ENCODE measurements around the gene DEPP1.

DEPP1 gene

GRCh38 chr10:44962870-44963738, 15.5 kb downstream of the DEPP1 start:
- peak overlapping the region; percentile 69 for H3K9ac ChIP-seq
- H3K4me3 ChIP-seq = peak overlapping the region; percentile 45
- peak overlapping the region; percentile 85 for H3K27ac ChIP-seq

GRCh38 chr10:44961931-44962750, 16.5 kb downstream of the DEPP1 start:
- H3K9me3 ChIP-seq = no peaks in the 10 kb centered on the region
- peaks cover 91% of the 10 kb centered on the region for H3K4me1 ChIP-seq
- H3K36me3 ChIP-seq = no peaks in the 10 kb centered on the region
- peak overlapping the region; percentile 69; the same call in 1 of the 2 replicates for H3K9ac ChIP-seq
- no peak for TF ChIP-seq Cebpa-rat (IDR thresholded peaks at IDR 0.05)
- no peak overlapping the region for H3K4me3 ChIP-seq
- no peaks in the 10 kb centered on the region for H3K27me3 ChIP-seq
- H3K27ac ChIP-seq = peak overlapping the region; percentile 85
- no peaks in the 10 kb centered on the region for H4K20me1 ChIP-seq
- H3K4me2 ChIP-seq = peak overlapping the region; percentile 98

More at GRCh38 chr10:44962870-44963738, 15.5 kb downstream of the DEPP1 start:
- H3K4me1 ChIP-seq = peaks cover 93% of the 10 kb centered on the region
- no peaks in the 10 kb centered on the region for H4K20me1 ChIP-seq
- peak overlapping the region; percentile 98 for H3K4me2 ChIP-seq
- H3K36me3 ChIP-seq = no peaks in the 10 kb centered on the region
- no peaks in the 10 kb centered on the region for H3K9me3 ChIP-seq
- H3K27me3 ChIP-seq = no peaks in the 10 kb centered on the region
- TF ChIP-seq Cebpa-rat (IDR thresholded peaks at IDR 0.05) = no peak

- Histone ChIP-seq H3K9me3 (peaks cover 9% of the 10 kb centered on the region), H3K4me2 (peak overlapping the region; percentile 98), H3K27me3 (no peaks in the 10 kb centered on the region), H3K36me3 (peaks cover 8% of the 10 kb centered on the region), H3K27ac (no peak overlapping the region), H3K4me1 (peaks cover 85% of the 10 kb centered on the region), H4K20me1 (no peaks in the 10 kb centered on the region), H3K9ac (peak overlapping the region; percentile 36; the same call in 1 of the 2 replicates), H3K4me3 (no peak overlapping the region)
- TF ChIP-seq Cebpa-rat (IDR thresholded peaks at IDR 0.05) = no peak
Observed at GRCh38 chr10:44961230-44961571, 17.4 kb downstream of the DEPP1 start.

- H3K4me3 ChIP-seq = peak overlapping the region; percentile 81
Observed at GRCh38 chr10:44960482-44961229, 18.0 kb downstream of the DEPP1 start.

GRCh38 chr10:44960088-44960460, 18.5 kb downstream of the DEPP1 start:
- H3K27ac ChIP-seq = no peak overlapping the region
- no peaks in the 10 kb centered on the region for H4K20me1 ChIP-seq
- H3K36me3 ChIP-seq = peaks cover 14% of the 10 kb centered on the region
- peaks cover 10% of the 10 kb centered on the region for H3K9me3 ChIP-seq
- no peak for TF ChIP-seq Cebpa-rat (IDR thresholded peaks at IDR 0.05)
- H3K27me3 ChIP-seq = no peaks in the 10 kb centered on the region
- peak overlapping the region; percentile 81 for H3K4me3 ChIP-seq
- H3K4me2 ChIP-seq = peak overlapping the region; percentile 98
- peaks cover 85% of the 10 kb centered on the region for H3K4me1 ChIP-seq
- peak overlapping the region; percentile 58; the same call in 1 of the 2 replicates for H3K9ac ChIP-seq

More at GRCh38 chr10:44960482-44961229, 18.0 kb downstream of the DEPP1 start:
- Histone ChIP-seq H3K4me1 (peaks cover 85% of the 10 kb centered on the region), H3K36me3 (peaks cover 13% of the 10 kb centered on the region), H3K9me3 (peaks cover 10% of the 10 kb centered on the region), H3K4me2 (peak overlapping the region; percentile 98), H3K9ac (peak overlapping the region; percentile 58; the same call in 1 of the 2 replicates), H3K27ac (no peak overlapping the region), H4K20me1 (no peaks in the 10 kb centered on the region), H3K27me3 (no peaks in the 10 kb centered on the region)
- TF ChIP-seq Cebpa-rat (IDR thresholded peaks at IDR 0.05) = no peak

GRCh38 chr10:44959247-44960087, 19.1 kb downstream of the DEPP1 start, which contains the start of gene RASSF4:
TSS of gene RASSF4 (plus strand) at chr10:44959802. CDS start at chr10:44970203, 10,401 bp downstream.
- TF ChIP-seq Cebpa-rat (IDR thresholded peaks at IDR 0.05) = no peak
- peak within 1 kb of the TSS; percentile 98 for H3K4me2 ChIP-seq
- H3K9me3 ChIP-seq = peaks cover 10% of the 10 kb centered on the region
- H4K20me1 ChIP-seq = no peaks in the 10 kb centered on the region
- H3K4me1 ChIP-seq = peaks cover 83% of the 10 kb centered on the region
- H3K4me3 ChIP-seq = peak within 1 kb of the TSS; percentile 81
- H3K27ac ChIP-seq = peak within 1 kb of the TSS; percentile 80
- peak within 1 kb of the TSS; percentile 85 for H3K9ac ChIP-seq
- no peaks in the 10 kb centered on the region for H3K27me3 ChIP-seq
- peaks cover 14% of the 10 kb centered on the region for H3K36me3 ChIP-seq

- H3K4me1 ChIP-seq = peaks cover 79% of the 10 kb centered on the region
Observed at GRCh38 chr10:44958898-44959246, 19.7 kb downstream of the DEPP1 start.

GRCh38 chr10:44958196-44958897, 20.3 kb downstream of the DEPP1 start:
- Histone ChIP-seq H4K20me1 (no peaks in the 10 kb centered on the region), H3K27me3 (no peaks in the 10 kb centered on the region), H3K4me1 (peaks cover 74% of the 10 kb centered on the region), H3K9me3 (peaks cover 10% of the 10 kb centered on the region), H3K36me3 (peaks cover 14% of the 10 kb centered on the region), H3K9ac (peak overlapping the region; percentile 85), H3K27ac (peak overlapping the region; percentile 80; the same call in 1 of the 2 replicates), H3K4me3 (peak overlapping the region; percentile 81), H3K4me2 (peak overlapping the region; percentile 93)
- no peak for TF ChIP-seq Cebpa-rat (IDR thresholded peaks at IDR 0.05)

More at GRCh38 chr10:44958898-44959246, 19.7 kb downstream of the DEPP1 start:
- Histone ChIP-seq H3K27me3 (no peaks in the 10 kb centered on the region), H3K27ac (peak overlapping the region; percentile 80), H3K4me2 (peak overlapping the region; percentile 93), H3K9ac (peak overlapping the region; percentile 85), H3K4me3 (peak overlapping the region; percentile 81), H3K9me3 (peaks cover 10% of the 10 kb centered on the region), H4K20me1 (no peaks in the 10 kb centered on the region), H3K36me3 (peaks cover 14% of the 10 kb centered on the region)
- TF ChIP-seq Cebpa-rat (IDR thresholded peaks at IDR 0.05) = no peak
